Suprapubic skin (tissue), 3 donors: Measurements from ENCODE around the gene HNRNPL.

Source experiments
- POLR2AphosphoS5 ChIP-seq, 3 donors: sonication (generic); formaldehyde crosslinking; IDR thresholded peaks; one replicate each; pipeline ENCODE4 v1.6.1; 2017; ENCODE audit warnings: antibody characterized with exemption in 3 of 3
- TF ChIP-seq, protein P1 (sequence below), 2 donors: fragments of 200-600 bp in 1 of 2; fragments of 450-650 bp in 1 of 2; sonication (generic) in 1 of 2; IDR thresholded peaks; one replicate each; pipeline ENCODE4 v1.5.1; 2016 to 2019; ENCODE audit warnings: antibody characterized with exemption in 2 of 2, mild to moderate bottlenecking in 1 of 2, moderate library complexity in 1 of 2

DNA sequence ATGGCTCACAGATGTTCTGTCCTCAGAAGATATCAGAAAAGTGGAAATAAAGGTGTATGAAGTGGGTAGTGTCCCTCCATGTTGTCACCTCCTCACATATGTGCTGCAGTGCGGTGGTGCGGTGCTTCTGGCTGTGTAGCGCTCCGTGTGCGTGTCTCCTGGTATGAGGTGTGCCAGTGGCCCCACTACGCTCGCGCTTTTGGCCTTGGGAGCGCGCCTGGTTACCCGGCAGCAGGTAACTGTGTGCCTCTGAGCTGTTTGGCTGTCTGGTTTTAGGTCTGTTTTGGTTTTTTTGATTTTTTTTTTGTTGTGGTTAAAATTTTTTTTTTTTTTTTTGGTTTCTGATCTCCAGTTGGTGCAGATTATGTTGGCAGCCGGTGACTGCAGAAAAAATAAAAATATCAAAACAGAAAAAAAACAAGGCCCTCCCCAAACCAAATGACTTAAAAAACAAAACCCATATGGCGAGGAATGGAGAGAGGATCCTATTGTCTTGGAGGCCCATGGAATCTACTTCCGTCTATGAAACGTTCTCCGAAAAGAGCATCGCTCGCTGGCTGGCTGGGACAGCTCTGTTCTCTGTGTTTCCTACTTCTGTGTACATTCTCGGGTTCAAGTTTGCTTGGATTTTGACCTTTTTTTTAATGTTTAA lies 7.9 kb downstream of the HNRNPL start:
- TF ChIP-seq, protein P1, sequence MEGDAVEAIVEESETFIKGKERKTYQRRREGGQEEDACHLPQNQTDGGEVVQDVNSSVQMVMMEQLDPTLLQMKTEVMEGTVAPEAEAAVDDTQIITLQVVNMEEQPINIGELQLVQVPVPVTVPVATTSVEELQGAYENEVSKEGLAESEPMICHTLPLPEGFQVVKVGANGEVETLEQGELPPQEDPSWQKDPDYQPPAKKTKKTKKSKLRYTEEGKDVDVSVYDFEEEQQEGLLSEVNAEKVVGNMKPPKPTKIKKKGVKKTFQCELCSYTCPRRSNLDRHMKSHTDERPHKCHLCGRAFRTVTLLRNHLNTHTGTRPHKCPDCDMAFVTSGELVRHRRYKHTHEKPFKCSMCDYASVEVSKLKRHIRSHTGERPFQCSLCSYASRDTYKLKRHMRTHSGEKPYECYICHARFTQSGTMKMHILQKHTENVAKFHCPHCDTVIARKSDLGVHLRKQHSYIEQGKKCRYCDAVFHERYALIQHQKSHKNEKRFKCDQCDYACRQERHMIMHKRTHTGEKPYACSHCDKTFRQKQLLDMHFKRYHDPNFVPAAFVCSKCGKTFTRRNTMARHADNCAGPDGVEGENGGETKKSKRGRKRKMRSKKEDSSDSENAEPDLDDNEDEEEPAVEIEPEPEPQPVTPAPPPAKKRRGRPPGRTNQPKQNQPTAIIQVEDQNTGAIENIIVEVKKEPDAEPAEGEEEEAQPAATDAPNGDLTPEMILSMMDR (IDR thresholded peaks at IDR 0.05) = no peak
- no peak for TF ChIP-seq POLR2AphosphoS5 (IDR thresholded peaks at IDR 0.05)
